ENCODE data around the gene HMCN2.

GRCh38 chr9:130227833-130228232, 37.7 kb upstream of the HMCN2 start:
- TF ChIP-seq CTCF (IDR thresholded peaks at IDR 0.05) (no peak), ZFX (IDR thresholded peaks at IDR 0.05; ENCODE audit: borderline replicate concordance) (no peak)

Data from 22Rv1 (cell line).